H1 (cell line): ENCODE measurements around the gene FOXN3. TPM values are rescaled to one million over a fixed set of nuclear protein-coding genes. Genes with fewer than 3 reads are reported as not detected.
A peak's percentile ranks its signal among the peaks of the same experiment; 100 is the strongest.

Experiments
- CTCF ChIA-PET: fragments of 300-600 bp; sonication (Branson Sonifier 250); formaldehyde crosslinking; loops from one replicate; lab custom pipeline; 2021; ENCODE audit not compliant: partially characterized antibody; lab: Charles Lee
- POLR2A ChIA-PET: fragments of 300-600 bp; sonication (Branson Sonifier 250); formaldehyde crosslinking; loops from one replicate; lab custom pipeline; 2021; ENCODE audit warnings: inconsistent platforms; ENCODE audit not compliant: partially characterized antibody; lab: Charles Lee
- DNase-seq, 2 experiments: peaks; one replicate each; pipeline versions ENCODE4 v3.0.0 to v3.0.0-alpha.2; 2010 to 2022; ENCODE audit warnings: low spot score in 2 of 2, low read depth in 1 of 2, mixed read lengths in 1 of 2
- FAIRE-seq: peaks from 2 replicates; lab custom pipeline; 2011; peaks lifted over from hg19 to GRCh38; lab: Jason Lieb, UNC
- H2AFZ ChIP-seq: 2 replicates; pipeline ENCODE4 v1.8.1; 2012; ENCODE audit warnings: low read length, inconsistent platforms
- H2AK5ac ChIP-seq: 2 replicates; pipeline ENCODE4 v1.6.1; 2013; ENCODE audit warnings: low read depth, low read length
- H2BK120ac ChIP-seq: replicated peaks from 2 replicates; pipeline ENCODE3; 2013; ENCODE audit warnings: low read depth, low read length, inconsistent platforms
- H2BK12ac ChIP-seq: 2 replicates; pipeline ENCODE4 v1.6.1; 2013; ENCODE audit warnings: low read depth, low read length
- H2BK15ac ChIP-seq: 2 replicates; pipeline ENCODE4 v1.6.1; 2013; ENCODE audit warnings: low read length
- H2BK20ac ChIP-seq: 2 replicates; pipeline ENCODE4 v1.6.1; 2013; ENCODE audit warnings: low read length
- H2BK5ac ChIP-seq: 2 replicates; pipeline ENCODE4 v1.6.1; 2013; ENCODE audit warnings: low read depth, low read length
- H3K14ac ChIP-seq: 2 replicates; pipeline ENCODE4 v1.6.1; 2013; ENCODE audit warnings: inconsistent platforms; ENCODE audit not compliant: insufficient read length
- H3K18ac ChIP-seq: 2 replicates; pipeline ENCODE4 v1.6.1; 2013; ENCODE audit warnings: low read length; ENCODE audit errors: extremely low read depth
- H3K23ac ChIP-seq: 2 replicates; pipeline ENCODE4 v1.6.1; 2013; ENCODE audit warnings: inconsistent platforms; ENCODE audit not compliant: insufficient read length
- H3K23me2 ChIP-seq: 2 replicates; pipeline ENCODE4 v1.6.1; 2013; ENCODE audit warnings: low read depth, low read length
- H3K27ac ChIP-seq: 2 replicates; pipeline ENCODE4 v1.6.1; 2011; ENCODE audit warnings: low read depth, low read length, inconsistent platforms
- H3K27me3 ChIP-seq, 4 experiments: replicated peaks in 1 of 4; 1 replicate in 1 of 4; 2 replicates in 3 of 4; pipeline versions ENCODE4 v1.6.1 to v1.8.1; 2011 to 2013; ENCODE audit warnings: low read length in 3 of 4, mild to moderate bottlenecking in 3 of 4, inconsistent platforms in 2 of 4, mixed read lengths in 2 of 4, moderate library complexity in 1 of 4; ENCODE audit not compliant: control insufficient read depth in 3 of 4, insufficient read depth in 3 of 4; ENCODE audit errors: extremely low read depth in 1 of 4
- H3K36me3 ChIP-seq, 4 experiments: 2 replicates each; pipeline versions ENCODE4 v1.6.1 to v1.8.1; 2011 to 2013; ENCODE audit warnings: mild to moderate bottlenecking in 4 of 4, low read length in 3 of 4, moderate library complexity in 2 of 4, control low read depth in 1 of 4, inconsistent platforms in 1 of 4; ENCODE audit not compliant: insufficient read depth in 4 of 4, control insufficient read depth in 2 of 4
- H3K4ac ChIP-seq: replicated peaks from 2 replicates; pipeline ENCODE3; 2013; ENCODE audit warnings: low read length, low read depth, mixed read lengths, inconsistent platforms; ENCODE audit not compliant: insufficient read length
- H3K4me1 ChIP-seq, 4 experiments: replicated peaks in 1 of 4; 1 replicate in 1 of 4; 2 replicates in 3 of 4; pipeline versions ENCODE4 v1.6.1 to v1.8.1; 2011 to 2013; ENCODE audit warnings: low read length in 3 of 4, inconsistent platforms in 2 of 4, mixed read lengths in 1 of 4; ENCODE audit not compliant: insufficient read depth in 4 of 4, control insufficient read depth in 3 of 4
- H3K4me2 ChIP-seq, 2 experiments: 2 replicates each; pipeline versions ENCODE4 v1.6.1 to v1.8.1; 2011 to 2013; ENCODE audit warnings: low read depth in 2 of 2, low read length in 2 of 2, control low read depth in 1 of 2, inconsistent platforms in 1 of 2, mild to moderate bottlenecking in 1 of 2; ENCODE audit not compliant: insufficient read depth in 1 of 2
- H3K4me3 ChIP-seq, 4 experiments: fragments of 200-600, 300-600 bp in 1 of 4; sonication (generic), shearing (Covaris generic), sonication (Bioruptor Twin) in 1 of 4; 2 replicates each; pipeline versions ENCODE4 v1.5.1 to v1.8.1; 2011 to 2016; ENCODE audit warnings: low read length in 4 of 4, low read depth in 3 of 4, control low read depth in 2 of 4, inconsistent platforms in 2 of 4, mild to moderate bottlenecking in 2 of 4, mixed read lengths in 1 of 4, moderate library complexity in 1 of 4; ENCODE audit not compliant: insufficient read depth in 2 of 4; ENCODE audit errors: extremely low read depth in 1 of 4
- H3K56ac ChIP-seq: replicated peaks from 2 replicates; pipeline ENCODE3; 2013; ENCODE audit warnings: low read depth, mild to moderate bottlenecking, mixed read lengths, low read length, inconsistent platforms; ENCODE audit not compliant: insufficient read length
- H3K79me1 ChIP-seq: 2 replicates; pipeline ENCODE4 v1.6.1; 2013; ENCODE audit warnings: low read depth, low read length, control low read depth
- H3K79me2 ChIP-seq, 2 experiments: 2 replicates each; pipeline versions ENCODE4 v1.6.1 to v1.8.1; 2012 to 2013; ENCODE audit warnings: low read length in 2 of 2, mild to moderate bottlenecking in 2 of 2, inconsistent platforms in 1 of 2; ENCODE audit not compliant: insufficient read depth in 2 of 2, control insufficient read depth in 1 of 2
- H3K9ac ChIP-seq, 4 experiments: replicated peaks in 1 of 4; 1 replicate in 1 of 4; 2 replicates in 3 of 4; pipeline versions ENCODE4 v1.6.1 to v1.8.1; 2011 to 2013; ENCODE audit warnings: low read depth in 3 of 4, low read length in 3 of 4, control low read depth in 2 of 4, mild to moderate bottlenecking in 2 of 4, moderate library complexity in 2 of 4, inconsistent platforms in 1 of 4; ENCODE audit errors: extremely low read depth in 1 of 4
- H3K9me3 ChIP-seq, 2 experiments: 2 replicates each; pipeline versions ENCODE4 v1.6.1 to v1.8.1; 2012 to 2013; ENCODE audit warnings: mild to moderate bottlenecking in 2 of 2, moderate library complexity in 2 of 2, control low read depth in 1 of 2, inconsistent platforms in 1 of 2, low read depth in 1 of 2, low read length in 1 of 2, mixed read lengths in 1 of 2; ENCODE audit not compliant: insufficient read depth in 2 of 2
- H4K20me1 ChIP-seq, 2 experiments: replicated peaks in 1 of 2; 2 replicates each; pipeline versions ENCODE3 to v1.8.1; 2011 to 2013; ENCODE audit warnings: inconsistent platforms in 2 of 2, low read length in 2 of 2, mild to moderate bottlenecking in 1 of 2; ENCODE audit not compliant: insufficient read depth in 2 of 2, control insufficient read depth in 1 of 2
- H4K5ac ChIP-seq: 2 replicates; pipeline ENCODE4 v1.6.1; 2013; ENCODE audit warnings: low read length, low read depth, mixed read lengths, inconsistent platforms; ENCODE audit not compliant: insufficient read length
- H4K8ac ChIP-seq: 2 replicates; pipeline ENCODE4 v1.8.0; 2013; ENCODE audit warnings: mild to moderate bottlenecking, moderate library complexity, low read length, inconsistent platforms; ENCODE audit not compliant: insufficient read depth; ENCODE audit errors: extremely low read depth
- H4K91ac ChIP-seq: replicated peaks from 2 replicates; pipeline ENCODE3; 2013; ENCODE audit warnings: low read length, mixed read lengths, inconsistent platforms; ENCODE audit not compliant: insufficient read length
- MAX ChIP-seq: IDR thresholded peaks from 2 replicates; pipeline ENCODE4 v1.6.1; 2012; ENCODE audit warnings: inconsistent platforms
- POLR2A ChIP-seq, 2 experiments: IDR thresholded peaks; 1 replicate in 1 of 2; 2 replicates in 1 of 2; pipeline ENCODE4 v1.6.1; 2011; ENCODE audit warnings: low read depth in 2 of 2, low read length in 2 of 2, mild to moderate bottlenecking in 2 of 2; ENCODE audit errors: control extremely low read depth in 1 of 2
- RBBP5 ChIP-seq: IDR thresholded peaks from 2 replicates; pipeline ENCODE4 v1.7.1; 2012; ENCODE audit warnings: low read depth, mild to moderate bottlenecking, inconsistent platforms, low read length, moderate library complexity, borderline replicate concordance
- WGBS, 2 experiments: shearing (Covaris generic) in 1 of 2; methylation state at CpG; one replicate each; pipeline versions ENCODE4 v1.1.6 to v1.1.7; 2013 to 2015; ENCODE audit warnings: low lambda C conversion rate in 2 of 2, mixed read lengths in 2 of 2, inconsistent platforms in 1 of 2, low coverage in 1 of 2, missing lambda C conversion rate in 1 of 2; ENCODE audit not compliant: insufficient replicate concordance in 2 of 2, insufficient coverage in 1 of 2, insufficient read length in 1 of 2; ENCODE audit errors: extremely low coverage in 1 of 2, missing lambda C conversion rate in 1 of 2; 5-methylcytosine and 5-hydroxymethylcytosine counted together
- polyA plus RNA-seq, 7 experiments: library from polyadenylated mRNA; depleted of rRNA in 3 of 7; stranded (reverse) in 5 of 7; unstranded in 2 of 7; fragments of >200 nt in 5 of 7; fragments of 200-250 nt in 2 of 7; gene quantifications; 1 replicate in 5 of 7; 2 replicates in 1 of 7; 4 replicates in 1 of 7; pipeline versions ENCODE4 v1.2.1 to v1.2.3, GENCODE V29; 2011 to 2013; ENCODE audit warnings: missing spikeins in 2 of 7, mixed read lengths in 2 of 7
- total RNA-seq: library from RNA; stranded (reverse); fragmentation: NEBNext Ultra II Directional; extraction: Animal tissue kit (Norgen Biotek cat#: 25700); gene quantifications from 2 replicates; pipeline ENCODE4 v1.2.1, GENCODE V29; 2021

The FOXN3 gene
- total and polyA plus RNA-seq, 2 of the 8 experiments (the other 6 are each of a cell fraction or from before 2014, with no cell fraction given): 52.6 to 178 TPM

GRCh38 chr14:89359477-89360222, 57.4 kb downstream of the FOXN3 start:
- no peak overlapping the region for H4K91ac ChIP-seq
- no peak overlapping the region for H3K23ac ChIP-seq
- FAIRE-seq: no peak
- no peak overlapping the region for H4K5ac ChIP-seq
- H2BK15ac ChIP-seq: no peak overlapping the region
- peaks cover 15% of the 10 kb centered on the region for H3K79me1 ChIP-seq
- no peak overlapping the region for H2AK5ac ChIP-seq
- H3K79me2 ChIP-seq: peaks cover 16 to 60% of the 10 kb centered on the region in 2 experiments
- no peak overlapping the region for H4K8ac ChIP-seq
- H4K20me1 ChIP-seq: peaks cover 3 to 4% of the 10 kb centered on the region in 2 experiments
- no peak overlapping the region for H2BK120ac ChIP-seq
- no peaks in the 10 kb centered on the region for H3K9me3 ChIP-seq
- no peak overlapping the region for H3K56ac ChIP-seq
- DNase-seq: peak in 1 of 2 experiments; percentile 45
- ChIA-PET POLR2A (interaction anchor here (0.9 to 2.2 kb wide), 3 partner anchors 9 to 48 kb away, joined by 3 to 8 read pairs (median 3); no protein-coding TSS in a partner anchor), CTCF (interaction anchor here (1.2 to 1.7 kb wide), 3 partner anchors 8 to 23 kb away, joined by 3 to 5 read pairs (median 4); no protein-coding TSS in a partner anchor)
- 84% methylated on average over 13 of the region's 13 CpGs; no CpG with 5 or more reads in 1 of the 2 experiments for whole genome bisulfite sequencing, 2 experiments
- H3K18ac ChIP-seq: no peak overlapping the region
- H3K23me2 ChIP-seq: peaks cover 2% of the 10 kb centered on the region; the same call in 1 of the 2 replicates
- H3K9ac ChIP-seq: no peak overlapping the region
- no peak overlapping the region for H3K4ac ChIP-seq
- no peak overlapping the region for H3K4me2 ChIP-seq
- H3K27me3 ChIP-seq: no peaks in the 10 kb centered on the region
- peaks cover 0 to 10% (median 2%) of the 10 kb centered on the region in 4 experiments; a peak in 3 of 8 replicates for H3K36me3 ChIP-seq
- H2BK20ac ChIP-seq: no peak overlapping the region
- no peak overlapping the region for H2AFZ ChIP-seq
- no peaks in the 10 kb centered on the region; a peak in 1 of 7 replicates for H3K4me1 ChIP-seq
- H3K27ac ChIP-seq: no peak overlapping the region
- H2BK5ac ChIP-seq: 0 out of 2 replicates have a peak overlapping the region, but pooled peaks have one; percentile 18
- H3K14ac ChIP-seq: no peak overlapping the region
- no peak overlapping the region for H3K4me3 ChIP-seq
- no peak overlapping the region for H2BK12ac ChIP-seq
- no peak for TF ChIP-seq POLR2A (IDR thresholded peaks at IDR 0.05; ENCODE audit: control extremely low read depth in 1 of 2, low read depth in 2 of 2, low read length in 2 of 2)
- TF ChIP-seq MAX: no peak
- TF ChIP-seq RBBP5: no peak
